ENCODE measurements around the gene FBXO40.

FBXO40 gene

DNA sequence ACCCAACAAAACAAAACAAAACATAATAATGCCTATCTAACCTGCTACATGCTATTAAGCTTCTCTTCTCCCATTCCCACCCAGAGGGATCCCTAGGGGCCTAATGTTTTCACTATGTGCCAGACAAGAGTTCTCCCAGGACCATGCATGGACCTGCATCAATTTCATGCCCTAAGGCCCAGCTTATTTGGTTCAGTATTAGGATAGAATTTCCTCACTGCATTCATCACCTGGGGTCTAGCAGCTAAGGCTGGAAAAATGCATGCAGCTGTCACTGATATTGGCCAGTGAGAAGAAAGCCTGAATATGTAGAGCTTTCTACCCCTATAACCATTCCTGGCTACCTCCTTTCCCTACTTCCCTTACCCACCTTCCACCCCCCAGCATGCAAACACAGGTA, 69.6 kb downstream of the FBXO40 start:
- DNase-seq (ENCODE audit: low read depth): no peak

- no peak for DNase-seq (ENCODE audit: low read depth)
Observed at GRCh38 chr3:121663171-121663847, 70.1 kb downstream of the FBXO40 start.

- DNase-seq (ENCODE audit: low read depth): no peak
Observed at GRCh38 chr3:121665488-121665887, 72.3 kb downstream of the FBXO40 start.

- no peak for DNase-seq (ENCODE audit: low read depth)
Observed at GRCh38 chr3:121667333-121667732, 74.2 kb downstream of the FBXO40 start.

GRCh38 chr3:121670676-121671075, 77.5 kb downstream of the FBXO40 start:
- no peak for DNase-seq (ENCODE audit: low read depth)

DNA sequence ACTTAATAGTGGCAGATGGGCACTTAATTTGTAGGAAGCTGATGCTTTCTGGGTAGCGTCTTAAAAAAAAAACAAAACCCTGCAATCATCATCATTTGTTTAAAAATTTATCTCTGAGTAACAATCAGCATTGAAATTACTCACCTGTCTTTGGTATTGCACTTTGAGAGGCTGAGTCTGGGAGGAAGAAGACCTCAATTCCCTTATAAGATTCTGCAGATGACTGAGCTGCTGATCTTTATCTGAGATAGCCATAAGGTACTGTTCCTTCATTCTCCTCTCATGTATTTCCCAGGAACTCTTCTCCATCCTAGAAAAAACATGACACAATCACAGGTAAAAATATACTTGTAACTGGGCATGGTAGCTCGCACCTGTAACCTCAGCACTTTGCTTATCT, 84.0 kb downstream of the FBXO40 start:
- no peak for DNase-seq (ENCODE audit: low read depth)

All from amniotic epithelial cell (primary cell).